Lower lobe of right lung (tissue), 2 donors: ENCODE measurements around the gene UBALD2. TPM values are rescaled to one million over a fixed set of nuclear protein-coding genes. Genes with fewer than 3 reads are reported as not detected.

Source experiments
- ATAC-seq, 2 donors: fragments of 200-7000 bp; cut with Tn5 transposase; one replicate each; pipeline ENCODE4 v1.9.1; 2020 to 2022; ENCODE audit warnings: mild to moderate bottlenecking in 2 of 2, moderate library complexity in 2 of 2
- DNase-seq: peaks from one replicate; pipeline ENCODE4 v3.0.0-alpha.2; 2020
- H3K27ac ChIP-seq: fragments of 200-600 bp; one replicate; pipeline ENCODE4 v1.8.0; 2022
- H3K27me3 ChIP-seq: fragments of 200-600 bp; one replicate; pipeline ENCODE4 v1.8.0; 2022; ENCODE audit warnings: low read depth
- H3K36me3 ChIP-seq: fragments of 200-600 bp; one replicate; pipeline ENCODE4 v1.8.0; 2022; ENCODE audit warnings: mild to moderate bottlenecking
- H3K4me1 ChIP-seq: fragments of 200-600 bp; one replicate; pipeline ENCODE4 v1.8.0; 2022
- H3K4me3 ChIP-seq: fragments of 200-600 bp; one replicate; pipeline ENCODE4 v1.8.0; 2022; ENCODE audit warnings: mild to moderate bottlenecking
- H3K9me3 ChIP-seq: fragments of 200-600 bp; one replicate; pipeline ENCODE4 v1.8.0; 2022
- intact Hi-C: fragments of 100-400 bp; cut with DNase I; formaldehyde crosslinking; loops from one replicate; pipeline ENCODE4 v1.11.0; 2022
- total RNA-seq: library from RNA; stranded (reverse); fragmentation: NEBNext Ultra II Directional; extraction: Animal tissue kit (Norgen Biotek cat#: 25700); gene quantifications from one replicate; pipeline ENCODE4 v1.2.1, GENCODE V29; 2021
- TF ChIP-seq, protein P1 (sequence below): fragments of 200-600 bp; IDR thresholded peaks from one replicate; pipeline ENCODE4 v1.8.0; 2022; ENCODE audit warnings: antibody characterized with exemption, mild to moderate bottlenecking
- donor health status: DM: no; HTN: yes; CAD: no; lungs with severe emphysema.

Gene UBALD2
- total RNA-seq, 1 donor from 2014 or later: 62.7 TPM

DNA sequence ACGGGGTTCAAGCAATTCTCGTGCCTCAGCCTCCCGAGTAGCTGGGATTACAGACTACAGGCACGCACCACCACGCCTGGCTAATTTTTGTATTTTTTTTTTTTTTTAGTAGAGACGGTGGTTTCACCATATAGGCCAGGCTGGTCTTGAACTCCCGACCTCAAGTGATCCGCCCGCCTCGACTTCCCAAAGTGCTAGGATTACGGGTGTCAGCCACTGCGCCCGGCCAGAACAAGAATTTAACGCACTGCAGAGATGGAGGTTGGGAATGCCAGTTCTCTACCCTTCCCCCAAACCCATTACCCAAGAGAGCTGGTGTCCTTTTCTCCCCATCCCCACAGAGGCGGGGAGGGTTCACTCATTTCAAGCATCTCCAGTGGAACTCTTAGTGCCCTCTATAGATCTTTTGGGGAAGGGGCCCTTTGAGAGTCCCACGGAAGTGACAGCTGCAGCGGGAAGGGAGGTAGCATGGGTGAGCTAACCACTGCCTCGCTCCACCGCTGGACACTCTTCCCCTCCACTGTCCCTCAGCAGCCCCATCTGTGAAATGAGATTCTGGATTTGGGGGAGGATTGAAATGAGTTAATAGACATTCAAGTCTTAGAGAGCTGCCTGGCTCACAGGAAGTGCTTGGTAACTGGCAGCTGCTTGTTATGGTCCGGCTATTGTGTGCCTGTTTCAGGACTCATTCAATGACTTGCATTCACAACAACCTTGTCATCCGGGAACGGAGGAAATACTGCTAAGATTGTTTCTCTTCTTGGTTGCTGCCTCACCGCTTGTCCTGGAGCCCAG is 3.5 kb upstream of the UBALD2 start:
- Histone ChIP-seq H3K27me3 (no peaks in the 10 kb centered on the region), H3K4me3 (no peak overlapping the region), H3K4me1 (peaks cover 48% of the 10 kb centered on the region), H3K9me3 (no peaks in the 10 kb centered on the region), H3K27ac (peak overlapping the region; percentile 73), H3K36me3 (no peaks in the 10 kb centered on the region)
- TF ChIP-seq, protein P1, sequence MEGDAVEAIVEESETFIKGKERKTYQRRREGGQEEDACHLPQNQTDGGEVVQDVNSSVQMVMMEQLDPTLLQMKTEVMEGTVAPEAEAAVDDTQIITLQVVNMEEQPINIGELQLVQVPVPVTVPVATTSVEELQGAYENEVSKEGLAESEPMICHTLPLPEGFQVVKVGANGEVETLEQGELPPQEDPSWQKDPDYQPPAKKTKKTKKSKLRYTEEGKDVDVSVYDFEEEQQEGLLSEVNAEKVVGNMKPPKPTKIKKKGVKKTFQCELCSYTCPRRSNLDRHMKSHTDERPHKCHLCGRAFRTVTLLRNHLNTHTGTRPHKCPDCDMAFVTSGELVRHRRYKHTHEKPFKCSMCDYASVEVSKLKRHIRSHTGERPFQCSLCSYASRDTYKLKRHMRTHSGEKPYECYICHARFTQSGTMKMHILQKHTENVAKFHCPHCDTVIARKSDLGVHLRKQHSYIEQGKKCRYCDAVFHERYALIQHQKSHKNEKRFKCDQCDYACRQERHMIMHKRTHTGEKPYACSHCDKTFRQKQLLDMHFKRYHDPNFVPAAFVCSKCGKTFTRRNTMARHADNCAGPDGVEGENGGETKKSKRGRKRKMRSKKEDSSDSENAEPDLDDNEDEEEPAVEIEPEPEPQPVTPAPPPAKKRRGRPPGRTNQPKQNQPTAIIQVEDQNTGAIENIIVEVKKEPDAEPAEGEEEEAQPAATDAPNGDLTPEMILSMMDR: no peak
- ATAC-seq: no peak
- no peak for DNase-seq
- intact Hi-C loops: no loop called here

GRCh38 chr17:76262732-76263344 is 2.3 kb upstream of the UBALD2 start:
- Histone ChIP-seq H3K27ac (peak overlapping the region; percentile 73), H3K36me3 (no peaks in the 10 kb centered on the region), H3K4me1 (peaks cover 60% of the 10 kb centered on the region), H3K27me3 (no peaks in the 10 kb centered on the region), H3K4me3 (no peak overlapping the region), H3K9me3 (no peaks in the 10 kb centered on the region)
- intact Hi-C loops: no loop called here
- TF ChIP-seq, protein P1: no peak
- DNase-seq: no peak
- ATAC-seq: peak in 1 of 2 donors; percentile 7

GRCh38 chr17:76263896-76264295 is 1.3 kb upstream of the UBALD2 start:
- H3K36me3 ChIP-seq: peaks cover 2% of the 10 kb centered on the region
- peaks cover 65% of the 10 kb centered on the region for H3K4me1 ChIP-seq
- no peak for DNase-seq
- no peaks in the 10 kb centered on the region for H3K27me3 ChIP-seq
- intact Hi-C loops: no loop called here
- H3K9me3 ChIP-seq: no peaks in the 10 kb centered on the region
- TF ChIP-seq, protein P1: no peak
- H3K4me3 ChIP-seq: no peak overlapping the region
- no peak for ATAC-seq
- peak overlapping the region; percentile 73 for H3K27ac ChIP-seq

GRCh38 chr17:76264425-76264754 is 758 bp upstream of the UBALD2 start:
- Histone ChIP-seq H3K4me1 (peaks cover 65% of the 10 kb centered on the region), H3K4me3 (no peak overlapping the region)
- intact Hi-C loops: no loop called here

DNA sequence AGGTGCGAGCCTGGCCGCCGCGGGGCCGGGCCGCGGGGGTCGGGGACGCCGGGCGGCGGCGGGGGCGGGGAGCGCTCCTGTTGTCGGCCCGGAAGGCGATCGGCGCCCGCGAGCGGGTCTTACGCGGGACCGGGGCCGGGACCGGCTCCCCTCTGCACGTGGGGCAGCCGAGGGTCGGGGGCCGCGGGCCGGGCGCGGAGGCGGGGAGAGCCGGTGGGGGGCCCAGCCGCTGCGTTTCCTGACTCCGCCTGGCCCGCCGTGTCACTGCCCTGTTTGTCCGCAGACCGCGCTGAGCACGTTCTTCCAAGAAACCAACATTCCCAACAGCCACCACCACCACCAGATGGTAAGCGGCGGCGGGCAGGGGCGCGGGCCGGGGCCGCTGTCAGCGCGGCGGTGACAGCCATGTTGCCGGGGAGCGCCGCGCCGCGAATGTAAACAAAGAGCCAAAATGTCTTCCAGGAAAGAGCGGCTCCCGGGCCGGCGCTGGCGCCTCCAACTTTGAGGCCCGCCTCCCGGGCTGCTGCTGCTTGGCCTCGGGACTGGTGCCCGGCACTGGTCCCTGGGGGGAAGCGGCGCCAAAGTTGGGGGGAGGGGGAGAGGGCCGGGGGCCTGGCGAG is 586 bp downstream of the UBALD2 start:
- TF ChIP-seq, protein P1: no peak
- Histone ChIP-seq H3K27me3 (no peaks in the 10 kb centered on the region), H3K36me3 (peaks cover 20% of the 10 kb centered on the region), H3K4me3 (peak overlapping the region; percentile 92), H3K9me3 (no peaks in the 10 kb centered on the region), H3K4me1 (peaks cover 72% of the 10 kb centered on the region), H3K27ac (peak overlapping the region; percentile 93)
- DNase-seq (peak; percentile 83), ATAC-seq (peak in 1 of 2 donors; percentile 30)
- intact Hi-C loops: no loop called here

More at GRCh38 chr17:76264425-76264754, 758 bp upstream of the UBALD2 start:
- peak overlapping the region; percentile 73 for H3K27ac ChIP-seq
- DNase-seq: no peak
- H3K36me3 ChIP-seq: peaks cover 6% of the 10 kb centered on the region
- ATAC-seq: no peak
- H3K27me3 ChIP-seq: no peaks in the 10 kb centered on the region
- TF ChIP-seq, protein P1: no peak
- H3K9me3 ChIP-seq: no peaks in the 10 kb centered on the region
